Measurements from ENCODE around the gene GALNT14.
A peak's percentile ranks its signal among the peaks of the same experiment; 100 is the strongest.
"Not testable (repeated sequence)": the region's sequence is repeated elsewhere in the genome, so short reads cannot be mapped to it uniquely, and the experiment has no call there.

GALNT14 gene

GRCh38 chr2:31138037-31138962 lies at the start of gene GALNT14:
TSS of gene GALNT14 (minus strand) at chr2:31138440. CDS start at chr2:31138086, 354 bp downstream.
- peak; percentile 25 for DNase-seq

- no peak for DNase-seq
Observed at GRCh38 chr2:31187166-31187565, 48.9 kb upstream of the GALNT14 start.

- DNase-seq: not testable (repeated sequence)
Observed at GRCh38 chr2:31183973-31184372, 45.7 kb upstream of the GALNT14 start.

GRCh38 chr2:31176742-31177141 lies 38.5 kb upstream of the GALNT14 start:
- no peak for DNase-seq

GRCh38 chr2:31171142-31171541 lies 32.9 kb upstream of the GALNT14 start:
- no peak for DNase-seq

- DNase-seq: peak; percentile 61
Observed at GRCh38 chr2:31170071-31170698, 31.9 kb upstream of the GALNT14 start.

GRCh38 chr2:31168291-31168690 lies 30.1 kb upstream of the GALNT14 start:
- no peak for DNase-seq

GRCh38 chr2:31166925-31167324 lies 28.7 kb upstream of the GALNT14 start:
- no peak for DNase-seq

GRCh38 chr2:31163011-31163539 lies 24.8 kb upstream of the GALNT14 start:
- no peak for DNase-seq

GRCh38 chr2:31161637-31162036 lies 23.4 kb upstream of the GALNT14 start:
- DNase-seq: no peak

GRCh38 chr2:31151501-31151900 lies 13.3 kb upstream of the GALNT14 start:
- DNase-seq: no peak

- DNase-seq: no peak
Observed at GRCh38 chr2:31150120-31150670, 12.0 kb upstream of the GALNT14 start.

- DNase-seq: no peak
Observed at GRCh38 chr2:31148514-31148913, 10.3 kb upstream of the GALNT14 start.

- no peak for DNase-seq
Observed at GRCh38 chr2:31147645-31148044, 9.4 kb upstream of the GALNT14 start.

GRCh38 chr2:31142110-31142509 lies 3.9 kb upstream of the GALNT14 start:
- no peak for DNase-seq

GRCh38 chr2:31141443-31142085 lies 3.3 kb upstream of the GALNT14 start:
- DNase-seq: no peak

- no peak for DNase-seq
Observed at GRCh38 chr2:31140151-31140550, 1.9 kb upstream of the GALNT14 start.

- no peak for DNase-seq
Observed at GRCh38 chr2:31139671-31140070, 1.4 kb upstream of the GALNT14 start.

GRCh38 chr2:31137211-31138036 lies 816 bp downstream of the GALNT14 start:
- no peak for DNase-seq

- DNase-seq: no peak
Observed at GRCh38 chr2:31136732-31137131, 1.5 kb downstream of the GALNT14 start.

- no peak for DNase-seq
Observed at GRCh38 chr2:31136000-31136399, 2.2 kb downstream of the GALNT14 start.

- no peak for DNase-seq
Observed at GRCh38 chr2:31134480-31134879, 3.8 kb downstream of the GALNT14 start.
